K562 (cell line): ENCODE results near the gene MAP3K20. TPM values are rescaled to one million over a fixed set of nuclear protein-coding genes. Genes with fewer than 3 reads are reported as not detected.

ENCODE experiments used
- ATAC-seq: fragments of 200-7000 bp; cut with Tn5 transposase; 3 replicates; pipeline ENCODE4 v1.9.1; 2020; ENCODE audit warnings: moderate library complexity
- BruUV-seq: library from RNA; stranded (reverse); fragments of 400-500 nt; replicated peaks from 2 replicates; lab custom pipeline; 2021; lab: Mats Ljungman, UMichigan
- CTCF ChIA-PET: fragments of 300-600 bp; formaldehyde crosslinking; extraction: SDS; loops from one replicate; lab custom pipeline; 2021; ENCODE audit warnings: low intra/inter-chr PET ratio; lab: Yijun Ruan, JAX
- POLR2A ChIA-PET: fragments of 300-600, 350-650 bp; sonication (Branson Sonifier 250); formaldehyde crosslinking; extraction: SDS; loops from one replicate; lab custom pipeline; 2021; ENCODE audit warnings: antibody characterized with exemption, inconsistent platforms; lab: Yijun Ruan, JAX
- DNase-seq, 4 experiments: peaks; one replicate each; pipeline versions ENCODE4 v3.0.0 to v3.0.0-alpha.2; 2011 to 2018; ENCODE audit warnings: low spot score in 3 of 4, mixed read lengths in 3 of 4; ENCODE audit errors: extremely low read depth in 1 of 4
- FAIRE-seq: peaks from 2 replicates; lab custom pipeline; 2011; peaks lifted over from hg19 to GRCh38; lab: Jason Lieb, UNC
- H2AFZ ChIP-seq: 2 replicates; pipeline ENCODE4 v1.6.0; 2011; ENCODE audit warnings: low read depth, low read length, control low read depth, inconsistent platforms
- H3K27ac ChIP-seq: fragments of 200-600 bp; 3 replicates; pipeline ENCODE4 v1.8.0; 2011; ENCODE audit warnings: low read depth, mild to moderate bottlenecking, control low read depth, inconsistent platforms, low read length, moderate library complexity, mixed read lengths; ENCODE audit errors: extremely low read depth
- H3K27me3 ChIP-seq, 2 experiments: fragments of 300-600 bp in 1 of 2; 2 replicates in 1 of 2; 3 replicates in 1 of 2; pipeline versions ENCODE4 v1.6.0 to v1.8.0; 2011; ENCODE audit warnings: inconsistent platforms in 2 of 2, low read length in 2 of 2, mild to moderate bottlenecking in 1 of 2, mixed read lengths in 1 of 2, moderate library complexity in 1 of 2; ENCODE audit not compliant: control insufficient read depth in 2 of 2, insufficient read depth in 2 of 2
- H3K36me3 ChIP-seq: fragments of 300-600 bp; 3 replicates; pipeline ENCODE4 v1.8.0; 2011; ENCODE audit warnings: mild to moderate bottlenecking, low read length, inconsistent platforms; ENCODE audit not compliant: control insufficient read depth, insufficient read depth
- H3K4me1 ChIP-seq, 2 experiments: fragments of 200-600 bp in 1 of 2; replicated peaks in 1 of 2; 2 replicates in 1 of 2; 3 replicates in 1 of 2; pipeline versions ENCODE4 v1.5.1 to v1.8.0; 2011; ENCODE audit warnings: inconsistent platforms in 2 of 2, low read length in 2 of 2, mild to moderate bottlenecking in 1 of 2, mixed read lengths in 1 of 2, moderate library complexity in 1 of 2; ENCODE audit not compliant: control insufficient read depth in 2 of 2, insufficient read depth in 2 of 2
- H3K4me2 ChIP-seq: 2 replicates; pipeline ENCODE4 v1.6.1; 2011; ENCODE audit warnings: low read length, control low read depth, inconsistent platforms, mixed read lengths; ENCODE audit not compliant: insufficient read depth
- H3K4me3 ChIP-seq: fragments of 200-600 bp; sonication (generic), shearing (Covaris generic); 2 replicates; pipeline ENCODE4 v1.5.1; 2016; ENCODE audit warnings: control low read depth, inconsistent platforms
- H3K79me2 ChIP-seq: fragments of 200-600 bp; 3 replicates; pipeline ENCODE4 v1.8.0; 2011; ENCODE audit warnings: low read length, inconsistent platforms; ENCODE audit not compliant: control insufficient read depth, insufficient read depth
- H3K9ac ChIP-seq, 2 experiments: 2 replicates each; pipeline versions ENCODE4 v1.6.0 to v1.6.1; 2011; ENCODE audit warnings: low read depth in 2 of 2, low read length in 2 of 2, control low read depth in 1 of 2, inconsistent platforms in 1 of 2, mild to moderate bottlenecking in 1 of 2, mixed read lengths in 1 of 2; ENCODE audit not compliant: insufficient read depth in 1 of 2
- H3K9me1 ChIP-seq: one replicate; pipeline ENCODE4 v1.6.0; 2011; ENCODE audit warnings: inconsistent platforms, mild to moderate bottlenecking, low read length, moderate library complexity; ENCODE audit not compliant: control insufficient read depth, insufficient read depth
- H3K9me3 ChIP-seq: replicated peaks from 2 replicates; pipeline ENCODE4 v1.5.1; 2011; ENCODE audit warnings: low read depth, low read length, inconsistent platforms; ENCODE audit not compliant: control insufficient read depth, insufficient read depth
- H4K20me1 ChIP-seq: replicated peaks from 2 replicates; pipeline ENCODE4 v1.6.1; 2011; ENCODE audit warnings: low read length, inconsistent platforms, mixed read lengths; ENCODE audit not compliant: control insufficient read depth, insufficient read depth
- CHD4 ChIP-seq: fragments of 200-600 bp; sonication (generic); IDR thresholded peaks from 3 replicates; pipeline ENCODE4 v1.6.1; 2012; ENCODE audit warnings: low read depth, mild to moderate bottlenecking, mixed read lengths, low read length, inconsistent platforms; ENCODE audit not compliant: insufficient read depth, insufficient replicate concordance, poor library complexity, severe bottlenecking
- DACH1 ChIP-seq: fragments of 450-650 bp; IDR thresholded peaks from 2 replicates; pipeline ENCODE4 v1.6.1; 2018; ENCODE audit not compliant: partially characterized antibody
- GABPA ChIP-seq: fragments of 200-800 bp; sonication (Bioruptor generic); conservative IDR thresholded peaks from 2 replicates; pipeline ENCODE4 v1.6.1; 2016; ENCODE audit warnings: low read depth, missing genetic modification characterization, missing compliant biosample characterization
- NFATC3 ChIP-seq: fragments of 450-650 bp; IDR thresholded peaks from 2 replicates; pipeline ENCODE4 v1.6.1; 2017; ENCODE audit warnings: mild to moderate bottlenecking
- NR4A1 ChIP-seq, 2 experiments: fragments of 250-450 bp in 1 of 2; fragments of 450-650 bp in 1 of 2; sonication (Bioruptor Pico) in 1 of 2; IDR thresholded peaks; 2 replicates each; pipeline versions ENCODE4 v1.4.0 to v1.6.1; 2016 to 2020; ENCODE audit warnings: mild to moderate bottlenecking in 2 of 2, missing compliant biosample characterization in 1 of 2, missing genetic modification characterization in 1 of 2, moderate library complexity in 1 of 2
- SIRT6 ChIP-seq: IDR thresholded peaks from one replicate; pipeline ENCODE4 v1.6.1; 2012; ENCODE audit warnings: low read depth, mild to moderate bottlenecking, control low read depth, inconsistent platforms, low read length, moderate library complexity
- SNIP1 ChIP-seq: fragments of 450-650 bp; IDR thresholded peaks from 2 replicates; pipeline ENCODE4 v1.7.1; 2017; ENCODE audit warnings: low read depth, mild to moderate bottlenecking
- SRSF7 ChIP-seq: fragments of 200-400 bp; formaldehyde crosslinking; optimal IDR thresholded peaks from 2 replicates; pipeline ENCODE3; 2017; ENCODE audit warnings: mild to moderate bottlenecking, low read depth, low read length
- ZNF668 ChIP-seq: fragments of 250-450 bp; sonication (Bioruptor Pico); IDR thresholded peaks from 2 replicates; pipeline ENCODE4 v1.8.0; 2022; ENCODE audit warnings: mild to moderate bottlenecking, inconsistent platforms
- WGBS: fragments of 100-300 bp; shearing (Covaris generic); methylation state at CpG from one replicate; pipeline ENCODE4 v1.1.6; 2016; ENCODE audit warnings: low coverage, mixed read lengths; ENCODE audit not compliant: insufficient coverage; ENCODE audit errors: missing lambda C conversion rate; 5-methylcytosine and 5-hydroxymethylcytosine counted together
- in situ Hi-C: fragments of 300-500 bp; cut with MboI; formaldehyde crosslinking; loops from 4 replicates; pipeline ENCODE4 v1.15.0; 2018; ENCODE audit warnings: inconsistent platforms, mixed read lengths
- intact Hi-C: fragments of 100-400 bp; cut with micrococcal nuclease; formaldehyde crosslinking; loops from 2 replicates; pipeline ENCODE4 v1.14.2; 2022
- polyA plus RNA-seq, 8 experiments: library from polyadenylated mRNA; depleted of rRNA in 4 of 8; stranded (reverse) in 5 of 8; unstranded in 3 of 8; fragments of >200 nt; fragmentation: Nextera tagmentation in 2 of 8; fragmentation: Illumina TruSeq in 1 of 8; extraction: Ambion mirVana in 2 of 8; extraction: Trizol in 1 of 8; gene quantifications; 2 replicates each; pipeline versions ENCODE4 v1.2.1 to v1.2.3, GENCODE V29; 2011 to 2014; ENCODE audit warnings: inconsistent platforms in 1 of 8, missing spikeins in 1 of 8
- total RNA-seq, 7 experiments: library from RNA; depleted of rRNA in 6 of 7; stranded (reverse); fragments of >200 nt in 6 of 7; fragmentation: Illumina TruSeq in 2 of 7; extraction: Trizol in 2 of 7; gene quantifications; 2 replicates each; pipeline versions ENCODE4 v1.2.1 to v1.2.3, GENCODE V29; 2011 to 2021; ENCODE audit warnings: low replicate concordance in 1 of 7

The MAP3K20 gene
- total and polyA plus RNA-seq, 9 of the 15 experiments (the other 6 are each of a cell fraction or from before 2014, with no cell fraction given): 9.8 to 34.2 (median 27.3) TPM

- FAIRE-seq: no peak
- no peak for DNase-seq
- H3K79me2 ChIP-seq: no peaks in the 10 kb centered on the region
- WGBS: 78% methylated on average over 3 of the region's 3 CpGs
- no peak overlapping the region for H3K4me2 ChIP-seq
- H3K4me3 ChIP-seq: no peak overlapping the region
- no peaks in the 10 kb centered on the region for H3K4me1 ChIP-seq
- no TSS peak for BruUV-seq
- peaks cover 52% of the 10 kb centered on the region for H3K36me3 ChIP-seq
- no peak overlapping the region for H3K9ac ChIP-seq
- ChIA-PET POLR2A (interaction anchor here (1.1 to 1.6 kb wide), 2 partner anchors 14 to 103 kb away, joined by 4 to 5 read pairs; no protein-coding TSS in a partner anchor), CTCF (no interaction called here)
- no peak for TF ChIP-seq NFATC3
- TF ChIP-seq NR4A1 (CRISPR knock-in tag; IDR thresholded peaks at IDR 0.05): no peak
- no peak for TF ChIP-seq NR4A1 (tag; IDR thresholded peaks at IDR 0.05)
- TF ChIP-seq DACH1: no peak
- TF ChIP-seq ZNF668 (CRISPR knock-in tag): no peak
- no peak for TF ChIP-seq SRSF7
- TF ChIP-seq SIRT6: no peak
- no peak for TF ChIP-seq GABPA (tag)
- no peak for TF ChIP-seq CHD4
- no peak for TF ChIP-seq SNIP1
- ATAC-seq: no peak
- intact Hi-C loops: no loop called here
- no peaks in the 10 kb centered on the region for H3K27me3 ChIP-seq
- no peaks in the 10 kb centered on the region for H3K9me1 ChIP-seq
- no peaks in the 10 kb centered on the region for H4K20me1 ChIP-seq
- in situ Hi-C loops: no loop called here
- no peaks in the 10 kb centered on the region for H3K9me3 ChIP-seq
- no peak overlapping the region for H3K27ac ChIP-seq
- H2AFZ ChIP-seq: no peak overlapping the region
Observed at GRCh38 chr2:173195100-173195499, 119.5 kb downstream of the MAP3K20 start.
